HEK293 (cell line): ENCODE data around the gene DUSP19.

Source experiments
- CTCF ChIP-seq: fragments of 450-650 bp; formaldehyde crosslinking; IDR thresholded peaks from 2 replicates; pipeline ENCODE4 v1.5.1; 2016; ENCODE audit warnings: missing biosample characterization, missing genetic modification characterization
- EGR2 ChIP-seq: fragments of 450-650 bp; formaldehyde crosslinking; IDR thresholded peaks from 2 replicates; pipeline ENCODE4 v1.5.1; 2016; ENCODE audit warnings: low read depth, missing biosample characterization, missing genetic modification characterization
- ELK4 ChIP-seq: IDR thresholded peaks from 2 replicates; pipeline ENCODE4 v1.6.1; 2011; ENCODE audit warnings: mild to moderate bottlenecking, low read depth, low read length, borderline replicate concordance
- GLI2 ChIP-seq: fragments of 450-650 bp; formaldehyde crosslinking; IDR thresholded peaks from 2 replicates; pipeline ENCODE4; 2017; ENCODE audit warnings: missing biosample characterization, missing genetic modification characterization, low read depth, borderline replicate concordance
- KLF1 ChIP-seq: fragments of 450-650 bp; formaldehyde crosslinking; IDR thresholded peaks from 2 replicates; pipeline ENCODE4 v1.5.1; 2016; ENCODE audit warnings: missing biosample characterization, missing genetic modification characterization
- OSR2 ChIP-seq: fragments of 450-650 bp; formaldehyde crosslinking; IDR thresholded peaks from 2 replicates; pipeline ENCODE4 v1.5.1; 2016; ENCODE audit warnings: missing biosample characterization, missing genetic modification characterization
- PRDM1 ChIP-seq: fragments of 450-650 bp; formaldehyde crosslinking; IDR thresholded peaks from 2 replicates; pipeline ENCODE4; 2016; ENCODE audit warnings: missing biosample characterization, missing genetic modification characterization
- SCRT1 ChIP-seq: fragments of 450-650 bp; formaldehyde crosslinking; IDR thresholded peaks from 2 replicates; pipeline ENCODE4 v1.5.1; 2016; ENCODE audit warnings: missing biosample characterization, missing genetic modification characterization, borderline replicate concordance
- WT1 ChIP-seq: fragments of 450-650 bp; formaldehyde crosslinking; IDR thresholded peaks from 2 replicates; pipeline ENCODE4 v1.5.1; 2016; ENCODE audit warnings: missing biosample characterization, missing genetic modification characterization
- YY2 ChIP-seq: fragments of 450-650 bp; formaldehyde crosslinking; IDR thresholded peaks from 2 replicates; pipeline ENCODE4 v1.5.1; 2016; ENCODE audit warnings: missing biosample characterization, missing genetic modification characterization
- ZBTB26 ChIP-seq: fragments of 450-650 bp; formaldehyde crosslinking; optimal IDR thresholded peaks from 2 replicates; pipeline ENCODE3; 2016; ENCODE audit warnings: missing biosample characterization, mild to moderate bottlenecking, missing genetic modification characterization
- ZBTB49 ChIP-seq: fragments of 450-650 bp; formaldehyde crosslinking; IDR thresholded peaks from 2 replicates; pipeline ENCODE4 v1.5.1; 2016; ENCODE audit warnings: missing biosample characterization, missing genetic modification characterization, low read depth
- ZBTB8A ChIP-seq: fragments of 450-650 bp; formaldehyde crosslinking; IDR thresholded peaks from 2 replicates; pipeline ENCODE4 v1.5.1; 2016; ENCODE audit warnings: missing biosample characterization, missing genetic modification characterization
- ZFP37 ChIP-seq: fragments of 450-650 bp; formaldehyde crosslinking; IDR thresholded peaks from 2 replicates; pipeline ENCODE4 v1.5.1; 2016; ENCODE audit warnings: missing biosample characterization, missing genetic modification characterization
- ZIC2 ChIP-seq: fragments of 450-650 bp; formaldehyde crosslinking; IDR thresholded peaks from 2 replicates; pipeline ENCODE4 v1.5.1; 2016; ENCODE audit warnings: missing biosample characterization, missing genetic modification characterization
- ZNF133 ChIP-seq: fragments of 450-650 bp; formaldehyde crosslinking; IDR thresholded peaks from 2 replicates; pipeline ENCODE4 v1.5.1; 2016; ENCODE audit warnings: missing biosample characterization, missing genetic modification characterization
- ZNF138 ChIP-seq: fragments of 450-650 bp; formaldehyde crosslinking; IDR thresholded peaks from 2 replicates; pipeline ENCODE4 v1.5.1; 2016; ENCODE audit warnings: missing biosample characterization, missing genetic modification characterization, borderline replicate concordance
- ZNF146 ChIP-seq: fragments of 450-650 bp; formaldehyde crosslinking; IDR thresholded peaks from 2 replicates; pipeline ENCODE4 v1.5.1; 2016; ENCODE audit warnings: missing biosample characterization, missing genetic modification characterization
- ZNF335 ChIP-seq: fragments of 450-650 bp; formaldehyde crosslinking; conservative IDR thresholded peaks from 2 replicates; pipeline ENCODE4 v1.5.1; 2016; ENCODE audit warnings: missing biosample characterization, missing genetic modification characterization
- ZNF341 ChIP-seq: fragments of 450-650 bp; formaldehyde crosslinking; IDR thresholded peaks from 2 replicates; pipeline ENCODE4; 2016; ENCODE audit warnings: low read depth, missing biosample characterization, missing genetic modification characterization
- ZNF37A ChIP-seq: fragments of 450-650 bp; IDR thresholded peaks from 2 replicates; pipeline ENCODE4 v1.5.1; 2018; ENCODE audit warnings: missing biosample characterization, missing genetic modification characterization
- ZNF391 ChIP-seq: fragments of 450-650 bp; formaldehyde crosslinking; IDR thresholded peaks from 2 replicates; pipeline ENCODE4 v1.5.1; 2016; ENCODE audit warnings: low read depth, missing biosample characterization, missing genetic modification characterization, borderline replicate concordance
- ZNF510 ChIP-seq: fragments of 450-650 bp; formaldehyde crosslinking; IDR thresholded peaks from 2 replicates; pipeline ENCODE4 v1.5.1; 2018; ENCODE audit warnings: mild to moderate bottlenecking, missing genetic modification characterization, missing biosample characterization; ENCODE audit not compliant: insufficient replicate concordance
- ZNF513 ChIP-seq: fragments of 450-650 bp; IDR thresholded peaks from 2 replicates; pipeline ENCODE4 v1.5.1; 2018; ENCODE audit warnings: missing biosample characterization, missing genetic modification characterization
- ZNF521 ChIP-seq: fragments of 450-650 bp; formaldehyde crosslinking; IDR thresholded peaks from 2 replicates; pipeline ENCODE4 v1.5.1; 2017; ENCODE audit warnings: missing biosample characterization, mild to moderate bottlenecking, missing genetic modification characterization
- ZNF548 ChIP-seq: fragments of 450-650 bp; formaldehyde crosslinking; IDR thresholded peaks from 2 replicates; pipeline ENCODE4 v1.5.1; 2016; ENCODE audit warnings: missing biosample characterization, missing genetic modification characterization
- ZNF571 ChIP-seq: fragments of 450-650 bp; formaldehyde crosslinking; IDR thresholded peaks from 2 replicates; pipeline ENCODE4 v1.5.0; 2017; ENCODE audit warnings: missing biosample characterization, missing genetic modification characterization
- ZNF585B ChIP-seq: fragments of 450-650 bp; formaldehyde crosslinking; IDR thresholded peaks from 2 replicates; pipeline ENCODE4 v1.5.1; 2016; ENCODE audit warnings: missing biosample characterization, missing genetic modification characterization
- ZNF626 ChIP-seq: fragments of 450-650 bp; sonication (Bioruptor Pico); formaldehyde crosslinking; IDR thresholded peaks from 2 replicates; pipeline ENCODE4 v1.5.1; 2018; ENCODE audit warnings: missing biosample characterization, missing genetic modification characterization, inconsistent platforms
- ZNF629 ChIP-seq: fragments of 450-650 bp; formaldehyde crosslinking; IDR thresholded peaks from 2 replicates; pipeline ENCODE4 v1.5.1; 2017; ENCODE audit warnings: missing biosample characterization, missing genetic modification characterization
- ZNF677 ChIP-seq: fragments of 450-650 bp; IDR thresholded peaks from 2 replicates; pipeline ENCODE4 v1.5.0; 2018; ENCODE audit warnings: missing biosample characterization, mild to moderate bottlenecking, missing genetic modification characterization, moderate library complexity
- ZNF707 ChIP-seq: fragments of 450-650 bp; formaldehyde crosslinking; IDR thresholded peaks from 2 replicates; pipeline ENCODE4 v1.5.1; 2016; ENCODE audit warnings: missing biosample characterization, missing genetic modification characterization
- ZNF76 ChIP-seq: fragments of 450-650 bp; formaldehyde crosslinking; IDR thresholded peaks from 2 replicates; pipeline ENCODE4; 2016; ENCODE audit warnings: low read depth, missing biosample characterization, missing genetic modification characterization, borderline replicate concordance

Gene DUSP19

GRCh38 chr2:183124222-183124956, 45.8 kb downstream of the DUSP19 start, which contains the start of gene NUP35 (continued):
- no peak for TF ChIP-seq SCRT1 (tag by site-specific recombination)
- no peak for TF ChIP-seq ZNF510 (tag by site-specific recombination)
- TF ChIP-seq ZNF513 (tag by site-specific recombination) = no peak
- TF ChIP-seq ZNF585B (tag by site-specific recombination) = no peak
- TF ChIP-seq ZBTB49 = no peak
- TF ChIP-seq PRDM1 (tag by site-specific recombination) = no peak
- TF ChIP-seq ELK4 = no peak
- 0 out of 2 replicates have a peak, but pooled peaks have one; percentile 11 for TF ChIP-seq WT1 (tag by site-specific recombination)
- no peak for TF ChIP-seq ZNF626 (tag by site-specific recombination)
- TF ChIP-seq ZNF335 (tag by site-specific recombination) = peak; percentile 85
- peak; percentile 40; the same call in 1 of the 2 replicates for TF ChIP-seq KLF1 (tag by site-specific recombination)
- no peak; the same call in 1 of the 2 replicates for TF ChIP-seq ZFP37 (tag by site-specific recombination)
- peak; percentile 64; the same call in 1 of the 2 replicates for TF ChIP-seq ZNF629 (tag by site-specific recombination)
- no peak for TF ChIP-seq ZNF37A
- TF ChIP-seq ZNF677 (tag by site-specific recombination) = no peak
- no peak for TF ChIP-seq ZNF341
- no peak for TF ChIP-seq ZNF707 (tag by site-specific recombination)
- TF ChIP-seq ZNF521 (tag by site-specific recombination) = no peak
- TF ChIP-seq ZIC2 (tag by site-specific recombination) = peak; percentile 42; the same call in 1 of the 2 replicates
- no peak for TF ChIP-seq CTCF (tag by site-specific recombination)
- TF ChIP-seq OSR2 (tag by site-specific recombination) = peak; percentile 70
- no peak for TF ChIP-seq ZNF138
- TF ChIP-seq YY2 (tag by site-specific recombination) = peak; percentile 82
- peak; percentile 76 for TF ChIP-seq ZNF76 (tag by site-specific recombination)
- no peak for TF ChIP-seq ZNF571 (tag by site-specific recombination)
- TF ChIP-seq ZBTB8A (tag by site-specific recombination) = no peak
- TF ChIP-seq ZNF133 (tag by site-specific recombination) = no peak
- no peak for TF ChIP-seq ZNF548 (tag by site-specific recombination)
- TF ChIP-seq GLI2 (tag by site-specific recombination) = no peak
- peak; percentile 70 for TF ChIP-seq EGR2 (tag by site-specific recombination)
- TF ChIP-seq ZNF391 = no peak; the same call in 1 of the 2 replicates
- peak; percentile 18 for TF ChIP-seq ZBTB26 (tag by site-specific recombination)
- no peak for TF ChIP-seq ZNF146
